ENCODE results near the gene ADISSP.

- TF ChIP-seq CTCF (conservative IDR thresholded peaks at IDR 0.05; ENCODE audit: low read depth, low read length) (no peak), EZH2 (IDR thresholded peaks at IDR 0.05; ENCODE audit: borderline replicate concordance, low read depth, low read length, poor library complexity, severe bottlenecking) (no peak)
Measured at GRCh38 chr20:3721912-3722311, 45.6 kb downstream of the ADISSP start.
